SK-N-SH (cell line): ENCODE results near the gene SEMA3C.

Experiments
- CTCF ChIP-seq: fragments of 200-600 bp; sonication (generic); IDR thresholded peaks from 2 replicates; pipeline ENCODE4 v1.6.1; 2017; ENCODE audit warnings: antibody characterized with exemption, mild to moderate bottlenecking, moderate library complexity
- GABPA ChIP-seq: IDR thresholded peaks from 2 replicates; pipeline ENCODE4 v1.4.0; 2012; ENCODE audit warnings: low read depth, mild to moderate bottlenecking
- MAX ChIP-seq: IDR thresholded peaks from 2 replicates; pipeline ENCODE4 v1.4.0; 2012; ENCODE audit warnings: low read depth

DNA sequence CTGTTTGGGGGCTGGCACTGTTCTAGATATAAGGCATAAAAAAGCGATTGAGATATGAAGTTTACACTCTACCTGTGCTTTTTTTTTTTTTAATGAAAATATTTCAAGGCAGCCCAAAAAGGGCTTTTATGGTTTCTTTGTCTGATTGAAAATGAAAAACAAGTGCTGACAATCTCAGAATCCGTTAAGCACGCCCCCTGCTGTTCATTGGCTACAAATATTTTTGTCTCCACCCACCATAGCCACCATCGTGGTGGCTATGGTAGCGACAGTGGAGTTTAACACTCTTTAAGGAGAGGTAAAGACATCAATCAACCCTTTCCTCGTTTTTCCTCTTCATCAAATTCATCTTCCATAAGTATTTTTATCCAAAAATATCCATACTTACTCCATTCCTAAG, 186.2 kb downstream of the SEMA3C start:
- TF ChIP-seq MAX = no peak
- no peak for TF ChIP-seq GABPA
- peak; percentile 50 for TF ChIP-seq CTCF
